Astrocyte of the spinal cord (primary cell): Measurements from ENCODE around the gene HES7.

Source experiments
- DNase-seq: peaks from one replicate; pipeline ENCODE4 v3.0.0; 2011; ENCODE audit warnings: low read depth, low spot score
- H3K4me3 ChIP-seq: 2 replicates; pipeline ENCODE4 v1.5.1; 2011; ENCODE audit warnings: low read depth, mild to moderate bottlenecking, low read length, moderate library complexity
- in situ Hi-C: cut with HindIII; loops from 2 replicates; pipeline ENCODE4 v1.10.0; 2017; ENCODE audit warnings: low sequenced_read_pairs
- TF ChIP-seq, protein P1 (sequence below): IDR thresholded peaks from 2 replicates; pipeline ENCODE4 v1.5.1; 2012; ENCODE audit warnings: low read depth, mild to moderate bottlenecking, low read length, inconsistent platforms

The HES7 gene

GRCh38 chr17:8073627-8074484, 50.0 kb downstream of the HES7 start:
- TF ChIP-seq, protein P1, sequence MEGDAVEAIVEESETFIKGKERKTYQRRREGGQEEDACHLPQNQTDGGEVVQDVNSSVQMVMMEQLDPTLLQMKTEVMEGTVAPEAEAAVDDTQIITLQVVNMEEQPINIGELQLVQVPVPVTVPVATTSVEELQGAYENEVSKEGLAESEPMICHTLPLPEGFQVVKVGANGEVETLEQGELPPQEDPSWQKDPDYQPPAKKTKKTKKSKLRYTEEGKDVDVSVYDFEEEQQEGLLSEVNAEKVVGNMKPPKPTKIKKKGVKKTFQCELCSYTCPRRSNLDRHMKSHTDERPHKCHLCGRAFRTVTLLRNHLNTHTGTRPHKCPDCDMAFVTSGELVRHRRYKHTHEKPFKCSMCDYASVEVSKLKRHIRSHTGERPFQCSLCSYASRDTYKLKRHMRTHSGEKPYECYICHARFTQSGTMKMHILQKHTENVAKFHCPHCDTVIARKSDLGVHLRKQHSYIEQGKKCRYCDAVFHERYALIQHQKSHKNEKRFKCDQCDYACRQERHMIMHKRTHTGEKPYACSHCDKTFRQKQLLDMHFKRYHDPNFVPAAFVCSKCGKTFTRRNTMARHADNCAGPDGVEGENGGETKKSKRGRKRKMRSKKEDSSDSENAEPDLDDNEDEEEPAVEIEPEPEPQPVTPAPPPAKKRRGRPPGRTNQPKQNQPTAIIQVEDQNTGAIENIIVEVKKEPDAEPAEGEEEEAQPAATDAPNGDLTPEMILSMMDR, result peak; percentile 93
- in situ Hi-C loops, result no loop called here
- no peak overlapping the region for H3K4me3 ChIP-seq
- DNase-seq, result peak; percentile 33

- no peak for DNase-seq
- TF ChIP-seq, protein P1, result no peak
- no peak overlapping the region for H3K4me3 ChIP-seq
- in situ Hi-C loops, result no loop called here
These were observed 51.0 kb downstream of the HES7 start for GRCh38 chr17:8072729-8073461.

DNA sequence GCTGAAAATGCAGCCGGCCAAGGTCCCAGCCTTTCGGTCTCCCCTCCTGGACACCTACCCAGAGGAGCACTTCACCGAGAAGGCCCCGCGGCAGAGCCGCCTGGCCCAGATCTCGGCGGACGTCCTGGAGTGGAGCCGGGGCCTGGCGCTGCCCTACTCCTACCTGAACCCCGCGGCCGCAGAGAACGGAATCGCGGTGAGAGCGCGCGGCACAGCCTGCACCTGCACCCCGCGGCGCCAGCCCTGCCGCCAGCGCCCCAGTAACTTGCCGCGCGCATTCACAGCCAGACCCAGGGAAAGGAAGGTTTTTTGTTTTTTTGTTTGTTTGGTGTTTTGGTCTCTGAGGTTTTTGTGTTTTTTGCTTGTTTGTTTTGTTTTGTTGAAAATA, 51.6 kb downstream of the HES7 start:
- H3K4me3 ChIP-seq, result no peak overlapping the region
- DNase-seq, result no peak
- in situ Hi-C loops, result no loop called here
- TF ChIP-seq, protein P1, result no peak

DNA sequence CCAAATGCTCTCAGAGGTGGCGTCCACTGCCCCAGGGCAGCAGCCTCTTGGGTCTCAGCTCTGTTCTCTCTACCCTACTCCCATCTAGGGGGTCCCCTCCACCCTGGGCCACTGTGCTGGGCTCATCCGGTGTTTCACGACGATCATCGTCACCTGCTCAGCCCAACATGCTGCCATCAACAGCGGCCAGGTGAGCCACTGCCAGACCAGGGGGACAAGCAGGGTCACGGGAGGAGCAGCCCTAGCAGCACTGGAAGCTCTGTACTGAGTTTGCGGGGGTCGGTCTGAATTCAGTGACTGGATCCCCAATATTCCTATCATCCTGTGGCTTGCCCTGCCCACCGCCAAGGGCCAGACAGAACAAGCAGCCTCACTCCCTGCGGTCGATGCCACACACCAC, 52.4 kb downstream of the HES7 start:
- no peak for DNase-seq
- H3K4me3 ChIP-seq, result no peak overlapping the region
- in situ Hi-C loops, result no loop called here
- TF ChIP-seq, protein P1, result no peak
